ENCODE results near the gene U2AF1L4. TPM values are rescaled to one million over a fixed set of nuclear protein-coding genes. Genes with fewer than 3 reads are reported as not detected.

Gene U2AF1L4
- total RNA-seq, 1 experiment from 2014 or later, result 21.8 TPM

Other genes with a start within 250 kb of the U2AF1L4 start
- gene DMKN, start 231.8 kb downstream of the U2AF1L4 start, total RNA-seq (2014; rRNA removed; shearing (Covaris generic)), result 0.40 TPM in 1 of 2 replicates, not detected in the other
- not detected in 2 replicates for gene SBSN, start 217.1 kb downstream of the U2AF1L4 start, total RNA-seq (2014; rRNA removed; shearing (Covaris generic))
- not detected in 2 replicates for gene GAPDHS, start 212.0 kb downstream of the U2AF1L4 start, total RNA-seq (2014; rRNA removed; shearing (Covaris generic))
- gene TMEM147, start 199.8 kb downstream of the U2AF1L4 start, total RNA-seq (2014; rRNA removed; shearing (Covaris generic)), result 231 and 277 TPM in 2 replicates
- not detected in 2 replicates for gene ATP4A, start 181.8 kb downstream of the U2AF1L4 start, total RNA-seq (2014; rRNA removed; shearing (Covaris generic))
- not detected in 2 replicates for gene PMIS2, start 159.2 kb downstream of the U2AF1L4 start, total RNA-seq (2014; rRNA removed; shearing (Covaris generic))
- 8.6 and 9.9 TPM in 2 replicates for gene HAUS5, start 132.7 kb downstream of the U2AF1L4 start, total RNA-seq (2014; rRNA removed; shearing (Covaris generic))
- gene RBM42, start 116.4 kb downstream of the U2AF1L4 start, total RNA-seq (2014; rRNA removed; shearing (Covaris generic)), result 72.5 and 80.0 TPM in 2 replicates
- gene ETV2, start 103.7 kb downstream of the U2AF1L4 start, total RNA-seq (2014; rRNA removed; shearing (Covaris generic)), result 0.30 TPM in 1 of 2 replicates, not detected in the other
- gene COX6B1, start 97.1 kb downstream of the U2AF1L4 start, total RNA-seq (2014; rRNA removed; shearing (Covaris generic)), result 297 and 343 TPM in 2 replicates
- 0.25 TPM in 1 of 2 replicates, not detected in the other for gene UPK1A, start 78.9 kb downstream of the U2AF1L4 start, total RNA-seq (2014; rRNA removed; shearing (Covaris generic))
- gene ZBTB32, start 40.9 kb downstream of the U2AF1L4 start, total RNA-seq (2014; rRNA removed; shearing (Covaris generic)), result not detected in 2 replicates
- gene KMT2B, start 27.4 kb downstream of the U2AF1L4 start, total RNA-seq (2014; rRNA removed; shearing (Covaris generic)), result 7.7 and 9.4 TPM in 2 replicates
- 0.49 and 1.6 TPM in 2 replicates for gene IGFLR1, start 3.0 kb downstream of the U2AF1L4 start, total RNA-seq (2014; rRNA removed; shearing (Covaris generic))
- gene PSENEN, start 233 bp upstream of the U2AF1L4 start, total RNA-seq (2014; rRNA removed; shearing (Covaris generic)), result 63.8 and 70.6 TPM in 2 replicates
- 7.0 and 8.4 TPM in 2 replicates for gene LIN37, start 3.2 kb upstream of the U2AF1L4 start, total RNA-seq (2014; rRNA removed; shearing (Covaris generic))
- gene HSPB6, start 11.6 kb upstream of the U2AF1L4 start, total RNA-seq (2014; rRNA removed; shearing (Covaris generic)), result 3.7 and 6.7 TPM in 2 replicates
- 7.4 and 8.0 TPM in 2 replicates for gene PROSER3, start 12.8 kb upstream of the U2AF1L4 start, total RNA-seq (2014; rRNA removed; shearing (Covaris generic))
- 3.1 and 3.5 TPM in 2 replicates for gene ARHGAP33, start 30.1 kb upstream of the U2AF1L4 start, total RNA-seq (2014; rRNA removed; shearing (Covaris generic))
- not detected in 2 replicates for gene PRODH2, start 67.4 kb upstream of the U2AF1L4 start, total RNA-seq (2014; rRNA removed; shearing (Covaris generic))
- not detected in 2 replicates for gene NPHS1, start 107.1 kb upstream of the U2AF1L4 start, total RNA-seq (2014; rRNA removed; shearing (Covaris generic))
- 0.12 and 0.32 TPM in 2 replicates for gene KIRREL2, start 111.5 kb upstream of the U2AF1L4 start, total RNA-seq (2014; rRNA removed; shearing (Covaris generic))
- gene APLP1, start 123.2 kb upstream of the U2AF1L4 start, total RNA-seq (2014; rRNA removed; shearing (Covaris generic)), result 12.2 and 19.5 TPM in 2 replicates
- 4.3 and 5.1 TPM in 2 replicates for gene NFKBID, start 155.1 kb upstream of the U2AF1L4 start, total RNA-seq (2014; rRNA removed; shearing (Covaris generic))
- gene HCST, start 157.1 kb upstream of the U2AF1L4 start, total RNA-seq (2014; rRNA removed; shearing (Covaris generic)), result not detected in 2 replicates
- gene TYROBP, start 162.9 kb upstream of the U2AF1L4 start, total RNA-seq (2014; rRNA removed; shearing (Covaris generic)), result 0.64 TPM in 1 of 2 replicates, not detected in the other
- 3.5 and 6.1 TPM in 2 replicates for gene LRFN3, start 191.0 kb upstream of the U2AF1L4 start, total RNA-seq (2014; rRNA removed; shearing (Covaris generic))
- gene SDHAF1, start 249.8 kb upstream of the U2AF1L4 start, total RNA-seq (2014; rRNA removed; shearing (Covaris generic)), result 19.8 and 26.1 TPM in 2 replicates

Measured in NCI-H460 (cell line).